CMK (cell line): ENCODE data around the gene OIT3.
A peak's percentile ranks its signal among the peaks of the same experiment; 100 is the strongest.
"Not testable (repeated sequence)": the region's sequence is repeated elsewhere in the genome, so short reads cannot be mapped to it uniquely, and the experiment has no call there.

ENCODE experiments used
- DNase-seq: peaks from one replicate; pipeline ENCODE4 v3.0.0-alpha.2; 2010; ENCODE audit warnings: low read depth

The OIT3 gene

DNA sequence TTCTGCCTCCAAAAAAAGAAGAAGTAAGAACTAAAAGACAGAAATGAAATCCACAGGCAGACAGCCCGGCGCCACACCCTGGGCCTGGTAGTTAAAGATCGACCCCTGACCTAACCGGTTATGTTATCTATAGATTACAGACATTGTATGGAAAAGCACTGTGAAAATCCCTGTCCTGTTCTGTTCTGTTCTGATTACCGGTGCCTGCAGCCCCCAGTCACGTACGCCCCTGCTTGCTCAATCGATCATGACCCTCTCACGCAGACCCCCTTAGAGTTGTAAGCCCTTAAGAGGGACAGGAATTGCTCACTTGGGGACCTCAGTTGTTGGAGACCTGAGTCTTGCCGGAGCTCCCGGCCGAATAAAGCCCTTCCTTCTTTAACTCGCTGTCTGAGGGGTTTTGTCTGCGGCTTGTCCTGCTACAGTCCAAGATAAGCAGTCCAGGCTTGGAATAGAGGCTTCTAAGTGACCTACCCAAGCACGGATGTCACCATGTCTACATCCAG, 10.5 kb downstream of the OIT3 start:
- peak; percentile 46 for DNase-seq

DNA sequence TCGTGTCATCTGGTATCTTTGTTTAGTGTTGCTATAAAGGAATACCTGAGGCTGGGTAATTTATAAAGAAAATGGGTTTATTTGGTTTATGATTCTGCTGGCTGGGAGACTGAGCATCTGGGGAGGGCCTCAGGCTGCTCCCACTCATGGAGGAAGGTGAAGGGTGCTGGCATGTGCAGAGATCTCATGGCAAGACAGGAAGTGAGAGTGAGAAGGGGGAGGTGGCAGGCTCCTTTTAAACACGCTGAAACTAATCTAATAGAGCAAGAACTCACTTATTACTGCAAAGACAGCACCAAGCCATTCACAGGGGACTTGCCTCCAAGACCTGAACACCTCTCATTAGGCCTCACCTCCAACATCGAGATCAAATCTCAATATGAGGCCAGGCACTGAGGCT, 11.3 kb downstream of the OIT3 start:
- DNase-seq = no peak

DNA sequence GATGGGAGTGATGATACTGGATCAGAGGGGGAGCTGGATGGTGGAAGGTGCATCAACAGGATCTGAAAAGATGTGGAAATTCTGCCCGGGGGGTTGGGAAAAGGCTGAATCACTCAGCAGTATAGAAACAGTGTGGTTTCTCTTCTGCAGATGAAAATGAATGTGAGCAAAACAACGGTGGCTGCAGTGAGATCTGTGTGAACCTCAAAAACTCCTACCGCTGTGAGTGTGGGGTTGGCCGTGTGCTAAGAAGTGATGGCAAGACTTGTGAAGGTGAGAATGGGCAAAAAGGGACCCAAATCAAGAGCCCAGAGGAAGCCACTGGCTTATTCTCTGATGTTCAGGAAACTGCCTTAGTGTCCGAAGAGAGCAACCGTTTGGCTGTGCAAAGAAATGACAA, 12.9 kb downstream of the OIT3 start:
- DNase-seq = no peak

DNA sequence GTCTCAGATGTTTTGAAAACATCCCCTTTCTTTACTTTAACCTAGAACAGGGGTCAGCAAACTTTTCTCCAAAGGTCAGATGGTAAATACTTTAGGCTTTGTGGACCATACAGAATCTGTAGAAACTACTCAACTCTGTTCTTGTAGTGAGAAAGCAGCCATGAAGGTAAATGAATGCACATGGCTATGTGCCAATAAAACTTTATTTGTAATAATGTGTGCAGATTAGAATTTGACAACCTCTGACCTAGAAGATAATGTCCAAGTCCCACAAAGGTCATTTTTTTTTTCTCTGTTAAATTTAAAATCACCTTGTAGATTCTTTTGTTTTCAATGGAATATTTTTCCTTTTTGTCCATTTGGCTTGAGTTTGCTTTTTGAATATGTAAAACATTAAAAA, 17.2 kb downstream of the OIT3 start:
- no peak for DNase-seq

DNA sequence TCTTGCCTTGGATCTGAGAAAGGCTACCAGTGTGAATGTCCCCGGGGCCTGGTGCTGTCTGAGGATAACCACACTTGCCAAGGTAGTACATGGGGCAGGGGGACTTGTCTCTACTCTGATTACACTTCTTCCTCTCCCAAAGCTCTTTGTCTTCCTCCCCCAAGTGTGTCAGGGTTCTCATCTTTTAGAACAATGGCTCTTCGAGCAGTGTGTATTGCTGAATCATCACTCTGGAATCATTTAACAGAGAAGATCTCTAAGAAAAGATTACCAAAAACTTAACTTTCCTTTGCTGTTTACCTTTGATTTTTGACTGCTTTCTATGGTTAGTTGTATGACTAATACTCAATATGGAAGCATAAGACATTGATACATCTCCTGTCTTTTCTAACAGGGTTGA, 18.2 kb downstream of the OIT3 start:
- DNase-seq = no peak

DNA sequence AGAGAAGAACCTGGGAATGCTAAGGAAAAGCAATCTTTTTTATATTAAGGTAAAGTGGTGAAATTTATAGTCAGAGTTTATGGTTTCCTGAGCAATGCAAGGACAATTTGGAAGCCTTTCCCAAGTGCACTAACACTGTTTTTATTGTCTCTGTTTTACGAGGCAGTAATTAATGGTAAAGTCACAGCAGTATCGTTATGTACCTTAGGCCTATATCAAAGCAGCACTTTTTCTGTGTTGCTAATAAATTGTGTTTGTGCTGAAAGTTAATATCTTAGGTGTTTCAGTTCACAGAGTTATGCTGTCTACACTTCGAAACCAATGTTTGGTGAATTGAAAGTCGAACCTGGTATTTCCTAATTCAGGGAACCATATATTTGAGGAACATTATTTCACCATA, 19.2 kb downstream of the OIT3 start:
- DNase-seq = no peak

DNA sequence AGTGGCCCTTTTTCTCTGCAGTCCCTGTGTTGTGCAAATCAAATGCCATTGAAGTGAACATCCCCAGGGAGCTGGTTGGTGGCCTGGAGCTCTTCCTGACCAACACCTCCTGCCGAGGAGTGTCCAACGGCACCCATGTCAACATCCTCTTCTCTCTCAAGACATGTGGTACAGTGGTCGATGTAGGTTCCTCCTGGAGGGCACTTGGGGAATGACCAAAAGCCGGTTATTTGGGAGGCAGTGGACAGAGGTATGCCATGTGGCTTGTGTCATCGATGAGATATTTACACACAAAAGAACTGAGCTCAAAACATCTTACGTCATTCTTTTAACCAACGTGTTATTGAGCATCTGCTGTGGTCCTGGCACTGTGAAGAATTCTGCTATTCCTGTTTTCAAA, 19.7 kb downstream of the OIT3 start:
- no peak for DNase-seq

DNA sequence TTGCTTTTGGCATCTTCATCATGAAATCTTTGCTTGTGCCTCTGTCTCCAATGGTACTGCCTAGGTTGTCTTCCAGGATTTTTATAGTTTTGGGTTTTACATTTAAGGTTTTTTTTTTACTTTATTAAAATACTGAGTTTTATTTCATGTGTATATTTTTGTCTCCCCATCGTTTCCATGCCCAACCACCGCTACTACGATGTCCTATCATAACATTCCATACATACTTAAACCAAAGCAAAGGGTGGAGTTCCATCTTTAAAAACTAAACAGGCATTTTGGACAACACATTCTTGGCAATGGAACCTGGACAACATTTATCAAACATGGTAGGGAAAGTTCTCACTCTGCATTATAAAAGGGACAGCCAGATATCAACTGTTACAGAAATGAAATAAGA, 23.7 kb downstream of the OIT3 start:
- DNase-seq = not testable (repeated sequence)

DNA sequence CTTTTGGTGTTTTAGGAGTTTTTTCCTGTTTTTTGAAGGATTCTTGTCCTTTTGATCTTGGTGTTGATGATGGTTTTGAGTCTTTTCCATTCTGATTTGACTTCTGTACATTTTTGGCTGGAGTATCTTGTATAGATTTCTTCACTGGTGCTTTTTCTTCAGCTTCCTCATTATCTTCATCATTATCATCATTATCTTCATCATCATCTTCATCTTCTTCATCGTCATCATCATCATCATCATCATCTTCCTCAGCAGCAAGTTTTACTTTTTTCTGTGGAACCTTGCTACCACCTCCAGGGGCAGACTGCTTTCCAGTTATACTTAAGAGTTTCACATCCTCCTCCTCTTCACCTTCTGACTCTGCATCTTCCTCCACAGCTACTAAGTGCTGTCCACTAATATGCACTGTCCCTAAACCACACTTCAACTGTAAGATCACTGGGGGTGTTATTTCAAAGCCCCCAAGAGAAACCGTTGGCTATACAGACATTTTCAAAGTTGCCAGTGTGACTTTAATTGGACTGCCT, 24.3 kb downstream of the OIT3 start:
- DNase-seq = not testable (repeated sequence)

DNA sequence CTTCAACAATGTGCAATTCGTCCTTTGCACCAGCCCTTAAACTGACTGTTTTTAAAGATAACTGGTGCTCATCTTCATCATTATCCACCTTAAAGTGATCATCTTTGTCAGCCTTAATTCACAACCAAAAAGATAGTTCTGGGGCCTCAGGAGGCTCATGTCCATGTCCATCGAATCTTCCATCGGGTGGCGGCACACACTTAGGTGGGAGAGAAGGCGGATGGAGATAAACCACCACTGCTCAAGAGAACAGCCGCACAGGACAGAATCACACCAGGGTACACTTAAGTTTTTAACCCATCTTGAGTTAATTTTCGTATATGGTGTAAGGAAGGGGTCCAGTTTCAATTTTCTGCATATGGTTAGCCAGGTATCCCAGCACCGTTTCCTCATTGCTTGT, 24.8 kb downstream of the OIT3 start:
- DNase-seq = no peak

DNA sequence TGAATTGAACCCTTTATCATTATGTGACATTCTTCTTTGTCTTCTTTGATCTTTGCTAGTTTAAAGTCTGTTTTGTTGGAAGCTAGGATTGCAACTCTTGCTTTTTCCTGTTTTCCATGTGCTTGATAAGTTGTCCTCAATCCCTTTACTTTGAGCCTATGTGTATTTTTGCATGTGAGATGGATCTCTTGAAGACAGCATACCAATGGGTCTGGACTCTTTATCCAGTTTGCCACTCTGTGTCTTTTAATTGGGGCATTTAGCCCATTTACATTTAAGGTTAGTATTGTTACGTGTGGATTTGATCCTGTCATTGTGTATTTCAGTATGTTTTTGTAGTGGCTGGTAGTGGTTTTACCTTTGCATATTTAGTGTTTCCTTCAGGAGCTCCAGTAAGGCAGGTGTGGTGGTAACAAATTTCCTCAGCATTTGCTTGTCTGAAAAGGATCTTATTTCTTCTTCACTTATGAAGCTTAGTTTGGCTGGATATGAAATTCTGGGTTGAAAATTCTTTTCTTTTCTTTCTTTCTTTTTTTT, 27.7 kb downstream of the OIT3 start:
- DNase-seq = not testable (repeated sequence)

DNA sequence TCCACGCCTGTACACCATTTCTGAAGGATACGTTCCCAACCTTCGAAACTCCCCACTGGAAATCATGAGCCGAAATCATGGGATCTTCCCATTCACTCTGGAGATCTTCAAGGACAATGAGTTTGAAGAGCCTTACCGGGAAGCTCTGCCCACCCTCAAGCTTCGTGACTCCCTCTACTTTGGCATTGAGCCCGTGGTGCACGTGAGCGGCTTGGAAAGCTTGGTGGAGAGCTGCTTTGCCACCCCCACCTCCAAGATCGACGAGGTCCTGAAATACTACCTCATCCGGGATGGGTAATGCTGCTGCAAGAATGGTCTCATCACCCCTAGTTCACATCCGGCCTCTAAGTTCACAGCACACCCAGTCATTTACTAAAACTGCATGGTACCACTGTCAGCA, 30.8 kb downstream of the OIT3 start:
- no peak for DNase-seq

DNA sequence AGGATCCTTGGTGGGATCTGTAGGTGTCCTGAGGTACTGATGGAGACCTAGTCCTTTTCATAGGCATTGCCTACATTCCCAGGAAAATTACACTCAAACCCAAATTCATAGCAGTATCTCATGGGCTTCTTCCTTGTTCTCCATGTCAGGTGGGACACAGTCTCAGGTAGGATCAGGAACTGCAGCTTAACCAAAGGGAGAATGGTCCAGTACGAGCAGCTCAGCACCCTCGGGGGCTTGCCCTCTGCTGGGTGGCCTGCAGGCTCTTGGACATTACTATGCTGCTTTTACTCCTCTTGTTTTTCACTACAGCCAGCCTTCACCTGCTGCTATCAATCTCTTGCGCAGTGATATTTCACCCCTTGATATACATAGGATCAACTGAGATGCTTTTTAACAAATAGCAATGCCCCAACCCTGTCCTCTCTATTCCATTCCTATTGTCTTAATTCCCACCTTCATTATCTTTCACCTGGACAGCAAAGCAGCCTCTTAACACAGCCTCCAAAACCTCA, 32.5 kb downstream of the OIT3 start:
- DNase-seq = no peak

DNA sequence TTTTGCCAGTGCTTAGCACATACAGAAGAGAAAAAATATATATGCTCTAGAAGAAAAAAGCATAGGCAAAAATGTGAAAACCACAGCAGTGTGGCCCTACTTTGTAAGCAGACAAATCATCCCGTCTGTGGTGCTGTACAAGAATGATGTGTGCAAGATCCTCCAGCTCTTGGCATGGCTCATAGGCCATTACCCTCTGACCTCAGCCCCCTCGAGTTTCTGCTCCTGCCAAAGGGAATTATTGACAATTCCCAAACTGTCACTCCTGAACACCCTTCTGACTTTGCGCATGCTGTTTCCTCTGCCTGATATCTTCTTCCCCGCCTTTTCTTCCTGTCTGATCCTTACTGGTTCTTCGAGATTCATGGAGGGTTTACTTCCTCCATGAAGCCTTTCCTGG, 33.9 kb downstream of the OIT3 start:
- no peak for DNase-seq

DNA sequence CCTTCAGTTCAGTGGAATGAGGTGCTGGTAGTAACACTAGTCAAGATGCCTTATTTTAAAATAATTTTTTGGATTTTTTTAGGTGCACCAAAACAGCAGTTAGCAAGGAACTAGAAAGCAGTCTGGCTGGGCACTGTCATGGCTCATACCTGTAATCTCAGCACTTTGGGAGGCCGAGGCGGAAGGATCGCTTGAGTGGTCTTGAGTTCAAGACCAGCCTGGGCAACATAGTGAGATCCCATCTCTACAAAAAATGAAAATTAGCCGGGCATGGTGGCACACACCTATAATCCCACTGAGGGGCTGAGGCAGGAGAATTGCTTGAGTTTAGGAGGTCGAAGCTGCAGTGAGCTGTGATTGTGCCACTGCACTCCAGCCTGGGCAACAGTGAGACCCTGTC, 35.3 kb downstream of the OIT3 start:
- no peak for DNase-seq

DNA sequence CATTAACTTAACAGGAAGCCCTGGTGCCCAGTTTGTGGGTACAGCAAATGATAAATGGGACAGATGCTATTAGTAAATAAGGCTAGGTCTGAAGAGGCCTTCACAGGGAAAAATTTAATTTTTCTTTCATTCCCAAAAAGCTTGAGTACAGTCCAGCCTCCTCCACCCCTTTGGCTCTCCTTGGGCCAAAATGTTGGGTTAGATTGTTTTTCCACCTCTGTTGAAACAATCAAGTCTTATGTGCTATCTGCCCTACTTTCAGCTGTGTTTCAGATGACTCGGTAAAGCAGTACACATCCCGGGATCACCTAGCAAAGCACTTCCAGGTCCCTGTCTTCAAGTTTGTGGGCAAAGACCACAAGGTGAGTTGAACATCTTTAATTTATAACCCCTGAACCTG, 36.7 kb downstream of the OIT3 start:
- DNase-seq = no peak

DNA sequence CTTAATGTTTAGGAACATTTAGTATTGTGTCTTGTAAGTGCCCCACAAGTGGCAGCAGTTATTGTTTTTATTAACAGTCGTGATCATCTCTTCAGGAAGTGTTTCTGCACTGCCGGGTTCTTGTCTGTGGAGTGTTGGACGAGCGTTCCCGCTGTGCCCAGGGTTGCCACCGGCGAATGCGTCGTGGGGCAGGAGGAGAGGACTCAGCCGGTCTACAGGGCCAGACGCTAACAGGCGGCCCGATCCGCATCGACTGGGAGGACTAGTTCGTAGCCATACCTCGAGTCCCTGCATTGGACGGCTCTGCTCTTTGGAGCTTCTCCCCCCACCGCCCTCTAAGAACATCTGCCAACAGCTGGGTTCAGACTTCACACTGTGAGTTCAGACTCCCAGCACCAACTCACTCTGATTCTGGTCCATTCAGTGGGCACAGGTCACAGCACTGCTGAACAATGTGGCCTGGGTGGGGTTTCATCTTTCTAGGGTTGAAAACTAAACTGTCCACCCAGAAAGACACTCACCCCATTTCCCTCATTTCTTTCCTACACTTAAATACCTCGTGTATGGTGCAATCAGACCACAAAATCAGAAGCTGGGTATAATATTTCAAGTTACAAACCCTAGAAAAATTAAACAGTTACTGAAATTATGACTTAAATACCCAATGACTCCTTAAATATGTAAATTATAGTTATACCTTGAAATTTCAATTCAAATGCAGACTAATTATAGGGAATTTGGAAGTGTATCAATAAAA, 38.9 kb downstream of the OIT3 start:
- DNase-seq = no peak

DNA sequence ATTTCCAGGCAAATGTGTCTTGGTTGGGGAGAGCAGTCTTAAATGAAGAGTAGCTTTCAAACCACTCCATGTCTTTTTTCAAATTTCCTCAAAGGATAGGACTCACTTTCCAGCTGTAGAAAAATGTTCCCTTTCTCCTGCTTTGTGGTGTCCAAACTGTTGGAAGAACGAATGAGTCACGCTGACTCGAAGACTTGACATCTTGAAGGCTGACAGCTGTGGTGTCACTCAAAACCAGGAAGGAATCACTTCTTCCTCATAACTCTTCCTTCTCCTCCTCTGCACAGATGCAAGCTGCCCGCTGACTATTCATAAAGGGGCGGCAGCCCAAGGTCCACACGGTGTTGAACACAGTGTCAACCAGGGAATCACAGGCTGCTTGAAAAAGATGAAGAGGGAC, 41.8 kb downstream of the OIT3 start:
- no peak for DNase-seq

DNA sequence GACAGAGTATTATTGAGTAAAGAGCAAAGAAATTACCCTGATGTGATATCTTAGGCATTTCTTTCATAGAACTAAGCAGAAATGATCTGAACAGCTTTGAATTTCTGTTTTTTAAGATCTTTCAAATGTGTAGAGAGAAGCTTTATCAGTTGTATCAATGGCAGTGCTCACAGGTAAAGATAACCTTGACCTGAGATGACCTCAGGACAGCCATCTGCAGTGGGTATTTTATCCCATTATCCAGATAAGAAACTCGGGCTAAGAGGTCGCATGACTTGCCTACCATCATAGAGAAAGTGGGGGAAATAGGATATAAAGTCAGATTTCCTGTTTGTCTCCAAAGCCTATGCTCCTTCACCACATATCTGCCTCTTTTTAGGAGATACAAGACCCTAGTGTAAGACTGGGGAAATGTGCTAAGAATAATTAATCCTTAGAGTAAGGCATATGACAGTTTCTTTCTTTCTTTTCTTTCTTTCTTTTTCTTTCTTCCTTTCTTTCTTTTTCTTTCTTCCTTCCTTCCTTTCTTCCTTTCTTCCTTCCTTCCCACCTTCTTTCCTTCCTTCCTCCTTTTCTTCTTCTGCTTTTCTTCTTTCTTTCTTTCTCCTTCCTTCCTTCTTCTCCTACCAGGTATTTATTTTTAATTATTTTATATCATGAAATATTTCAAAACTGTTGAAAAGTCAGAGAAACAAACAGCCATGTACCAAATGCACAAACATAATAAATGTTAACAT, 50.1 kb downstream of the OIT3 start:
- no peak for DNase-seq

DNA sequence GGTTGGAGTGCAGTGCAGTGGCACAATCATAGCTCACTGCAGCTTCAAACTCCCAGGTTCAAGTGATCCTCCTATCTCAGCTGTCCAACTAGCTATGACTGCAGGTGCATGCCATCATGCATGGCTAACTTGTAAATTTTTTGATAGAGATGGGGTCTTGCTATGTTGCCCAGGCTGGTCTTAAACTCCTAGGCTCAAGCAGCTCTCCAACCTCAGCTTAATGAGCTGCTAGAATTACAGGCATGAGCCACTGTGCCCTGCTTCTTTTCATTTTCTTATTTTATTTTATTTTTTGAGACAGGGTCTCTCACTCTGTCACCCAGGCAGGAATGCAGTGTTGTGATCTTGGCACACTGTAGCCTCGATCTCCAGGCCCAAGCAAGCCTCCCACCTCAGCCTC, 53.4 kb downstream of the OIT3 start:
- DNase-seq = no peak

DNA sequence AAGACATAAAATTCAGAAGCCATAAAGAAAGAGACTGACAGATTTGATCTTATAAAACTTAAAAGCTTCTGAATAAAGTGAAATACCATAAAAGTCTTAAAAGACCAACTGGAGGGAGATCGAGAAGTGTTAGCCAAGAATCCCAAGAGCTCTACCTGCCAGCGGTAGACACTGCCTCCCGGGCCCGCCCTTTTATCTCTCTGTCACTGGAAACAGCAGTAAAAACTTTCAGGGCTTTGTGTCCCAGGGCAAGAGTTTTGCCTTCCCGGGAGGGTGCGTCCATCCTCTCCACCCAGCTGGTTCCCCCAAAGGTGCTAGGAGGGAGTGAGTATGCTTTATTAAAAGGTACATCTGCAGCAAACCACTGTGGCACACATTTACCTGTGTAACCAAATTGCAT, 55.2 kb downstream of the OIT3 start:
- no peak for DNase-seq

DNA sequence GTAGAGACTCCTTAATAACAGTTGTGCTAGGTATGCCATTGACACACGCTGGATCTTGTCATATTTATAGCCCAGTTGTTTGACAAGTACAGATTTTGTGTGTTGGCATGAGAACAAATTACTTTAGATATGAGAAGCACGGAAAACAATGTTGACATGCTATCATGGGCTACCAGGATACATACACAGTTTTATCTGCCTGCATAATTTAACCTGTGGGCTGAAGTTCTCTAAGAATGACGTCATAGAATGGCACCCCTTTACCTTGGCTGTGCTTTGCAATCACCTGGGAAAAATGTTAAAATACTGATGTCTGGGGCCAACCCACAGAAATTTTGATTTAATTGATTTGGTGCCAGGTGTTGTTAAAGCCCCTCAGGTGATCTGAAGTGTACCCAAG, 58.2 kb downstream of the OIT3 start:
- no peak for DNase-seq

DNA sequence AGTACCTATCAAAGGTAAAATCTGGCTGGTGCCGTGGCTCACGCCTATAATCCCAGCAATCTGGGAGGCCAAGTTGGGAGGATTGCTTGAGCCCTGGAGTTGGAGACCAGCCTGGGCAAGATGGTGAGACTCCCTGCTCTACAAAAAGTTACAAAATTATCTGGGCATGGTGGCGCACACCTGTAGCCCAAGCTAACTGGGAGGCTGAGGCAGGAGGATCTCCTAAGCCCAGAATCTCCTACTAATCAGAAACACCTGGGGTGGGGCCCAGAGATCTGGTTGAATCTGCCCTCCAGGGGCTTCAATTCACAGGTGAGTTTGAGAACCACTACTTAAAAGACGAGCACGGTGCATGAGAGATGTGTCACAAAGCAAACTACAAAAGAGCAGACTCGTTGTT, 58.6 kb downstream of the OIT3 start:
- no peak for DNase-seq
